ENCODE results near the gene LDB1.

Gene LDB1

GRCh38 chr10:102112210-102112817 lies 7.9 kb downstream of the LDB1 start:
- DNase-seq (ENCODE audit: low spot score), result no peak

GRCh38 chr10:102111276-102111675 lies 8.9 kb downstream of the LDB1 start:
- no peak for DNase-seq (ENCODE audit: low spot score)

GRCh38 chr10:102109166-102110116 lies 10.7 kb downstream of the LDB1 start:
- no peak for DNase-seq (ENCODE audit: low spot score)

- DNase-seq (ENCODE audit: low spot score), result no peak
Measured at GRCh38 chr10:102106998-102107397, 13.2 kb downstream of the LDB1 start.

DNA sequence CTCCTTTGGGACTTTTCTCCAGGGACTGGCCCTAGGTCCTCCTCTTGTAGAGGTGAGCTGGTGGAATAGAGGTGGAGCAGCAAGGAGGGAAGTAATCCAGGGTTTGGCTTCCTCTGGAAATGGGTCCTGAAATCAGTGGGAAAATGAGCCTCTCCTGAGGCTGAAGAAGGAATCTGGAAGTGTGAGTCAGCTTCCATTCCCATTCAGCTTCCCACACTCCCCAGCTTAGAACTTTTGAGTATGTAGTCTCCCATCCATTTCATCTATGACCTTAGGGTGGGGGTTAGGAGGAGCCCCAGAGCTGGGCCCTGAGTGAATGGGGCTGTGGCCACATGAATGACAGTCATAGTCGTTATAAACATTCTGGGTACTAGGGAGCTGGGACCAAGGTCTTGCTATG lies 17.7 kb downstream of the LDB1 start:
- DNase-seq (ENCODE audit: low spot score), result no peak

- no peak for DNase-seq (ENCODE audit: low spot score)
Measured at GRCh38 chr10:102101152-102101551, 19.0 kb downstream of the LDB1 start.

DNA sequence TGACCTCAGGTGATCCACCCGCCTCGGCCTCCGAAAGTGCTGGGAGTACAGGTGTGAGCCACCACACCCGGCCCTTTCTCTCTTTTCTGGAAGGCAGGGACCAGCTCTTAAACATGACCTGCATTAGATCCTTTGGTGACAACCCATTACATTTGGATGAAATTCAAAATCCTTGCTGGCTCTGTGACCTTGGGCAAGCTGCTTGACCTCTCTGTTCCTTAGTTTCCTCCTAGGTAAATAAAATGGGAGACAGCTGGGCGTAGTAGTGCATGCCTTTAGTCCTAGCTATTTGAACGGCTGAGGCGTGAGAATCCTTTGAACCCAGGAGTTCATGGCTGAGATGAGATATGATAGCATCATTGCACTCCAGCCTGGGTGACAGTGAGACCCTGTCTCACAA lies 23.7 kb downstream of the LDB1 start:
- DNase-seq (ENCODE audit: low spot score), result no peak

DNA sequence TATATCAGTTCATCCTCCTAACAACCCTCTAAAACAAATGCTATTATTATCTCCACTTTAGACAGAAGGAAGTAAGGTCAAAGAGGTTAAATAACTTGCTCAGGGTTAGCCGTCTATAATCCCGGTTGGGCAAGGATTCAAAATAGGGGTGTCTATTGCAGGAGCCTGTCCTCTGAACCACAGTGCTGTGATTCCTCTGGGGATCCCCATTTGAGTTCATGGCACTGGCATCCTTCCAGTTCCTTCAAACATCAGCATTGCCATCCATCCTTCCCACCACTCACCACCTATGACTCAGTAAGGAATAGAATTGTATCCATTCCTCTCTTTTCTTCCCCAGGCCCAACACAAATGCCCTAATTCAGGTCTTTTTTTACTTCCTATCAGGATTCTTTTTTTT lies 29.4 kb downstream of the LDB1 start:
- no peak for DNase-seq (ENCODE audit: low spot score)

DNA sequence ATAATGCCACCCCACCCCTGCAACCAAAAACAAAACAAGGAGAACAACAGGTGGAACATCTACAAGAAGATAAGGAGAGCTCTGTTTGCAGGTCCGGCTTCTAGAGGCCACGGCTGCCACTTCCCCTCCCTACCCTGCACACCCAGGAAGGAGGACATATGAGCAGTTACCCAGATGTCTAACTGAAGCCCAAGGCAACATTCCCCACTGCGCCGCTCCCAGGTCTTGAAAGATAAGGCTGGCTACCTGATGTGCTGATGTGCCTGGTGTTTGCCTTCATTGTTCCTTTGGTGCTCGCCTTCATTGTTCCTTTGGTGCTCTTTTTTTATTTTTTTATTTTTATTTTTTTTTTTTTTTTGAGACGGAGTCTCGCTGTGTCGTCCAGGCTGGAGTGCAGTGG lies 34.0 kb downstream of the LDB1 start:
- no peak for DNase-seq (ENCODE audit: low spot score)

DNA sequence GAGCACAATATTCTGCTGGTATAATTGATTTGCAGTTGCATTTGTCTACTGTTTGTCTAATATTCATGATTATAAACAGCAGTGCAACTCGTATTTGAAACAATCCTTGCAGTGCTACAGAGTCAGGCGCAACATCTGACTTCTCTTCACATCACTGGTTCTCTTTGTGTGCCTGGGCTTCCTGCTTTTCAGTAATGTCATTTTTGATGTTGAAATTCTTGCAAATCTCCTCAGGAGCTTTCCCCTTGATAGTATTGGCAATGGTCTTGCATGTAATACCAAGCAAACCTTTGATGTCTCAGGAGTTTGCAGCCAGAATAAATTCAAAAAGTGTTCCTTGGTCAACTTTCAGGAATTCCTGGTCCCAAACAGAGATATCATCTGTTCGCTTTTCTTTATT lies 34.8 kb downstream of the LDB1 start:
- DNase-seq (ENCODE audit: low spot score), result no peak

GRCh38 chr10:102083541-102083940 lies 36.6 kb downstream of the LDB1 start:
- no peak for DNase-seq (ENCODE audit: low spot score)

GRCh38 chr10:102072673-102073527 lies 47.3 kb downstream of the LDB1 start:
- peak; percentile 74 for DNase-seq (ENCODE audit: low spot score)

GRCh38 chr10:102069071-102069470 lies 51.1 kb downstream of the LDB1 start:
- no peak for DNase-seq (ENCODE audit: low spot score)

- no peak for DNase-seq (ENCODE audit: low spot score)
Measured at GRCh38 chr10:102068216-102068615, 52.0 kb downstream of the LDB1 start.

DNA sequence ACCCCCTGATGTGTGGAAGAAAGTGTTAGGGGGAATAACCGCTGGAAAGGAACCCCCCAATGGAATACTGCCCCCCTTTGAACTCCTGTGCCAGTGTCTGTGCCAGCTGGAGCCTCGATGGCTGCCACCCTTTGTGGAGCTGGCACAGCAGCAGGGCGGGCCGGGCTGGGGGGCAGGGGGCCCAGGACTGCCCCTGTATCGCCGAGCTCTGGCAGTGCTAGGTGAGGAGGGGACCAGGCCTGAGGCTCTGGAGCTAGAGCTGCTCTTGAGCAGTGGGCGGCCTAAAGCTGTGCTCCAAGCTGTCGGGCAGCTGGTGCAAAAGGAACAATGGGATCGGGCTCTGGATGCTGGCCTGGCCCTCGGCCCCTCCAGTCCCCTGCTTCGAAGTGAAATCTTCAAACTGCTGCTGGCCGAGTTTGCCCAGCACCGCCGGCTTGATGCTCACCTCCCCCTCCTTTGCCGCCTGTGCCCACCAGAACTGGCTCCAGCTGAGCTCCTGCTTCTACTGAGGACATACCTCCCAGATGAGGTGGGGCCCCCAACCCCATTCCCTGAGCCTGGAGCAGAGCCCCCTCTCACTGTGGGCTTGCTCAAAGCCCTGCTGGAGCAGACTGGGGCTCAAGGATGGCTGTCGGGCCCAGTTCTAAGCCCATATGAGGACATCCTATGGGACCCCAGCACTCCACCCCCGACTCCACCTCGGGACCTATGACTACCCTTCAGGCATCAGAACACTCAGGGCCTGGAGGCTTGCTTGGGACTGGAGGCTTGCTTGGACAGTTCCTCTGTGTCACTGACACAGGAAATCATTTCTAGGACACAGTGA lies 52.9 kb downstream of the LDB1 start:
- no peak for DNase-seq (ENCODE audit: low spot score)

DNA sequence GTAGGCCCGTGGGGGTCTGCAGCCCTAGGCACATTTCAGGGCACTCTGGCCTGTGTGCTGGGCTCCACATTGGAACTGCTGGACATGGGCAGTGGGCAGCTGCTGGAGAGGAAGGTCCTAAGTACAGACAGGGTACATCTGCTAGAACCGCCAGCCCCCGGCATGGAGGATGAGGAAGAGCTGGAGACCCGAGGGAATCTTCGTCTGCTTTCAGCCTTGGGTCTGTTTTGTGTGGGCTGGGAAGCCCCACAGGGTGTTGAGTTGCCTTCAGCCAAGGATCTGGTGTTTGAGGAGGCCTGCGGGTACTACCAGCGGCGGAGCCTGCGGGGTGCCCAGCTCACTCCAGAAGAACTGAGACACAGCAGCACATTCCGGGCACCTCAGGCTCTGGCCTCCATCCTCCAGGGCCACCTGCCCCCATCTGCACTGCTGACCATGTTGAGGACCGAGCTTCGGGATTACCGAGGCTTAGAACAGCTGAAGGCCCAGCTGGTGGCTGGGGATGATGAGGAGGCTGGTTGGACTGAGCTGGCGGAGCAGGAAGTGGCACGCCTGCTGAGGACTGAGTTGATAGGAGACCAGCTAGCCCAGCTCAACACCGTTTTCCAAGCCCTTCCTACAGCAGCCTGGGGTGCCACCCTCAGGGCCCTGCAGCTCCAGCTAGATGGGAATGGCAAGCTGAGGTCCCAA lies 53.6 kb downstream of the LDB1 start:
- no peak for DNase-seq (ENCODE audit: low spot score)

DNA sequence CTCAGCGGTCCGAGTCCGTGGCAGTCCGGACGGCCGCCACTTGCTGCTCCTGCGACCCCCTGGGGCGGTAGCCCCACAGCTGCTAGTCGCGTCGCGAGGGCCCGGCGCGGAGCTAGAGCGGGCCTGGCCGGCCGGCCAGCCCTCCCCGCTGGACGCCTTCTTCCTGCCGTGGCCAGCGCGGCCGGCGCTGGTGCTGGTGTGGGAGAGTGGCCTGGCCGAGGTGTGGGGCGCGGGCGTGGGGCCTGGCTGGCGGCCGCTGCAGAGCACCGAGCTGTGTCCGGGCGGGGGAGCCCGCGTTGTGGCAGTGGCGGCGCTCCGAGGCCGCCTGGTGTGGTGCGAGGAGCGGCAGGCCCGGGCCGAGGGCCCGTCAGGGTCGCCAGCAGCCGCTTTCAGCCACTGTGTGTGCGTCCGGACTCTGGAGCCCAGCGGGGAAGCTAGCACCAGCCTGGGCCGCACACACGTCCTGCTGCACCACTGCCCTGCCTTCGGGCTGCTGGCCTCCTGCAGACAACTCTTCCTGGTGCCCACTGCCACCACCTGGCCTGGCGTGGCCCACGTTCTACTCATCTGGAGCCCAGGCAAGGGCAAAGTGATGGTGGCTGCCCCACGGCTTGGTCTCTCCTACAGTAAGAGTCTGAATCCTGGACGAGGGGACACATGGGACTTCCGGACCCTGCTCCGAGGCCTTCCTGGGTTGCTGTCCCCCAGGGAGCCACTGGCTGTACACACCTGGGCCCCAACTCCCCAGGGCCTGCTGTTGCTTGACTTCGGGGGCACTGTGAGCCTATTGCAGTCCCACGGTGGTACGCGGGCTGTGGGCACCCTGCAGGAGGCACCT lies 54.4 kb downstream of the LDB1 start:
- peak; percentile 43 for DNase-seq (ENCODE audit: low spot score)

DNA sequence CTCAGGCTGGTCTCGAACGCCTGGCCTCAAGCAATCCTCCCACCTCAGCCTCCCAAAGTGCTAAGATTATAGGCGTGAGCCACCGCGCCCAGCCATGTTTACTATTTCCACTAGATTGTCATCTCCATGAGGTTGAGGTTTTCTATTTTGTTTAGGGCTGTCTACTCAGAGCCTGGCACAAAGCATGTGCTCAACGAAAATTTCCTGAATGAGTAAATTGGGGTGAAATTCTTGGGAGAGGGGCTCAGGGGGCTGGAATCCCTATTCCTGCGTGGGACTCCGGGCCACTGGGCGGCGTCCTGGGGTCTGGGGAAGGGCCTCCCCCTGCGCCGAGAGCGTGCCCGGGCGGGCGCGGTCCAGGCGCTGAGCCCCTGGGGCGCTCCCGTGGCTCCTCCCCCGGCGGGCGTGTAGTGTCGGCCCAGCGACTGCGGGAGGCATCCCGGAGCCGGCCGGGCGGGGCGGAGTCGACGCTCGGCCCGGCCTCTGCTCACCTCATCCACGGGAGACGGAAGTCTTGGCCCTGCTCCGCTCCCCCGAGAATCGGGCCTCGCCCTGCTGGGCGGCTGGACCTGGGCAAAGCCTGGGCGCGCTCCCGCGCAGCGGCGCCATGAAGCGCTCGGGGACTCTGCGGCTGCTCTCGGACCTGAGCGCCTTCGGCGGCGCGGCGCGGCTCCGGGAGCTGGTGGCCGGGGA lies 55.2 kb downstream of the LDB1 start, which contains the start of gene HPS6:
Gene HPS6, plus strand, starts transcription at position 482 of the 693 bp plus-strand sequence. Its CDS starts 126 bp downstream, at position 608.
- DNase-seq (ENCODE audit: low spot score), result peak; percentile 90

GRCh38 chr10:102064503-102064867 lies 55.7 kb downstream of the LDB1 start:
- DNase-seq (ENCODE audit: low spot score), result no peak

Measured in SW480 (cell line).